Measurements from ENCODE around the gene REEP5.
"Not testable (repeated sequence)": the region's sequence is repeated elsewhere in the genome, so short reads cannot be mapped to it uniquely, and the experiment has no call there.

Gene REEP5

DNA sequence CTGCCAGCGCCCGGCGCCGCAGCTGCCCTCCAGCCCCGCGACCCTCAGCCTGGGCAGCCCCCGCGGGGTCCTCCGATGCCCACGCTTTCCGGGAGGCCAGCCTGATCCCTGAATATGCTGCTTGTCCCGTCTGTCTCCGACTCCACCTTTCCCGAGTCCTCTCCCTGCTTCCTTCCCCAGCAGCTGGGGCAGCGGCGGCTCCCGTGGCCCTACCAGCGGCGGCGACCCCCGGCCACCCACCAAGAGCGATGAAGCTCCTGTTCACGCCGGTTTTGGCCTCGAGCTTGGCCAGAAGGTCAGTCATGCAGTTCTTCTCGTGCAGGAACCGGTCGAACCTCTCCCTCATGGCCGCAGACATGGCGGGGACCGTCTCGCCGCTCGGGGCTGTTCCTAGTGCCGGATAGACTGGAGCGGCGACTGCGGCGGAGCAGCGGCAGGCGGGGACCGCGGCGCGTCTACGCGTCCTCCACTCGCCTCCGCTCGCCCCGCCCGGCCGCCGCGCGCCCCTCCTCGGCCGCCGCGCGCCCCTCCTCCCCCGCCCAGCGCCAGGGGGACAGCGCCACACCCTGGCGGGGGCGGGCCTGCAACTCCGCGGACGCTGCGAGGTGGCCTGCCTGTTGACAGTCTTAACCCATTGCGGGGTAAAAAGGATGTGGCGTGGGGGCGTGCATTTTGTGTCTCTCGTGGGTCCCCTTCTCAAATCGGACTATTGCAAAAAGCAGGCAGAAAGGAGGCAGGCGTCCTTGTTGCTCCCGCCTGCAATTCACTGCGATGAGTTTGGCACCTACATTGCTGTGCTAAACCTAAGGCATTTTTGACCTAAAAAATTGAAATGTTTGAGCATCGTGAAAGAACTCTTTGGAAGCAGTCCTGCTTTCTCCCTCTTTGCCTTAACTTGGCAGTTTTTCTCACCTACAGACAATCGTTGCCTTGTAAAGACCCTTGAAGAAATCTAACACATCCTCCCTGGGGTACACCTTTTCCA lies at the start of gene REEP5:
TSS of gene REEP5 (minus strand) at position 395 of the 985 bp plus-strand sequence. CDS start at position 358, 37 bp downstream.
- peak; percentile 72 to 76 for DNase-seq

DNA sequence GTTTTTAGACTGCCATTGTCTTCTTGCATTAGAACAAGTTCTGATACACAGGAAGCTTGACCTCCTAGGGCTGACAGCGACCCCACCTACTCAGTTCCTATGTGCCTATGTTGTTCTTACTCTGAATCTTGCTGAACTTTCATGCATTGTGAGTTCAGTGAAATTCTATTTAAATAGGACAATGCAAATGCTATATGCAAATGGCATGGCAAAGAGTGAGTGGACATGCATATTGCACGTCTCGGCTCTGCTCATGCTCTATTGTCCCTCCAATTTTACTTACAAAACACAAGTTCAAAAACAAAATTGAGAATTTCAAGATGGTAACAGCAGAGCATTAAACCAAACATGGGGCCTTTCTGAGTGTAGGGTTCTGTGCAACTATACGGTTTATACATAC lies 49.2 kb upstream of the REEP5 start:
- DNase-seq, result no peak

DNA sequence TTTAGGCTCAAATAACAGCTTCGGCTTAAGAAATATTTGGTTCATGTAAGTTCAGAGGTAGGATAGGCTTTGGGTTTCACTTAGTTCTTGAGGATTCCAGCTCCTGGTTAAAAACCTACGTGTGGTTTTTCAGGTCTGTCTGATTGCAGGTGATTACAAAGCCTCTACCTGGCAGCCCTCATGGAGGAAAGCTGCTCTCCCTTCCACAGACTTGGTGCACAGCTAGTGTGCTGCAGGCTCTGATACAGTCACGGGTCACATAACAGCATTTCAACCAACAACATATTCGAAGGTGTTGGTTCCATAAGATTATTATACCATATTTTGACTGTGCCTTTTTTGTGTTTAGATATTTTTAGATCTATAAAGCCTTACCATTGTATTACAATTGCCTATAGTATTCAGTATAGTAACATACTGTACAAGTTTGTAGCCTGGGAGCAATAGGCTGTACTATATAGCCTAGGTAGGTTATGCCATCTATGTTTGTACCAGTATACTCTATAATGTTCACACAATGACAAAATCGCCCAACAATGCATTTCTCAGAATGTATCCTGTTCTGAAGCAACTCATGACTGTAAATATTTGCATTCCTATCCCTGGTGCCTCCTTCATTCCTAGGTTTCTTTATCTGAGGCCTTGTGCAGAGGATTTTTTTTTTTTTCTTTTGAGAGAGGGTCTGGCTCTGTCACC lies 46.5 kb upstream of the REEP5 start:
- DNase-seq, result no peak

DNA sequence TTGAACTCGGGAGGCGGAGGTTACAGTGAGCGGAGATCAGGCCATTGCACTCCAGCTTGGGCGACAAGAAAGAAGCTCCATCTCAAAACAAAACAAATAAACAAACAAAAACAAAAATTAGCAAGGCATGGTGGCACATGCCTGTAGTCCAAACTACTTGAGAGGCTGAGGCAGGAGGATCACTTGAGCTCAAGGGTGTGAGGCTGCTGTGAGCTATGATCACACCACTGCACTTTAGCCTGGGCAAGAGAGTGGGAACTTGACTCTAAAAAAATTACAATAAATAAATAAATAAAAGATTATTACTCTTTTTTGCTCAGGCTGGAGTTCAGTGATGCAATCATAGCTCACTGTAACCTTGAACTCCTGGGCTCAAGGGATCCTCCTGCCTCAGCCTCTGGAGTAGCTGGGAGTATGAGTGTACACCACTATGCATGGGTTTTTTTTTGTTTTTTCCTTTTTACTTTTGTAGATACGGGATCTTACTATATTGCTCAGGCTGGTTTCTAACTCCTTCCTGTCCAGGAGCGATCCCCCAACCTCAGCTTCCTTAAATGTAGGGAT lies 45.6 kb upstream of the REEP5 start:
- DNase-seq, result no peak

DNA sequence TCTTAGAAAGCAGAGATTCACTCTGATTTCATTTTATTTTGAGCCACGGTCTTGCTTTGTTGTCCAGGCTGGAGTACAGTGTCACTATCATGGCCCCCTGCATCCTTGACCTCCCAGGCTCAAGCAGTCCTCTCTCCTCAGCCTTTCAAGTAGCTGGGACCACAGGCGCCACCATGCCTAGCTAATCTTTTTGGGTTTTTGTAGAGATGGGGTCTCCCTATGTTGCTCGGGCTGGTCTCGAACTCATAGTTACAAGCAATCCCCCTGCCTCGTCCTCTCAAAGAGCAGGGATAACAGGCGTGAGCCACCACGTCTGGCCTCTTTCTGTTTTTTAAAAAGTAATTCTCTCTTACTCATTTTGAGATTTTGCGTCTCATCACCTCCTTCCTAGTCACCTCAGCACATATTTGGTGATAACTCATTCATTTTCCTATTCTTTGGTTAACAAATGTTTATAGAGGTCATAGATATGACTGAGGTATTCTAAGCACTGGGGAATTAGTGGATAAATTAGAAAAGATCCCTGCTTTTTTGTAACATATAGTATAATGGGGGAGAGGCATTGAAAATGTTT lies 43.8 kb upstream of the REEP5 start:
- DNase-seq, result no peak

DNA sequence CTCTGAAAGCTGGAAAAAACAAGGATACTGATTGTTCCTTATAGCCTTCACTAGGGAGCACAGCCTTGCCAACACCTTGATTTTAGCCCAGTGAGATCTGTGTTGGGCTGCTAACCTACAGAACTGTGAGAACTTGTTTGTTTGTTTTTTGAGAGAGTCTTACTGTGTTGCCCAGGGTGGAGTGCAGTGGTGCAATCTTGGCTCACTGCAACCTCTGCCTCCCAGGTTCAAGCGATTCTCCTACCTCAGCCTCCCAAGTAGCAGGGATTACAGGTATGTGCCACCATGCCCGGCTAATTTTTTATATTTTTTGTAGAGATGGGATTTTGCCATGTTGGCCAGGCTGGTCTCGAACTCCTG lies 41.3 kb upstream of the REEP5 start:
- not testable (repeated sequence) for DNase-seq

DNA sequence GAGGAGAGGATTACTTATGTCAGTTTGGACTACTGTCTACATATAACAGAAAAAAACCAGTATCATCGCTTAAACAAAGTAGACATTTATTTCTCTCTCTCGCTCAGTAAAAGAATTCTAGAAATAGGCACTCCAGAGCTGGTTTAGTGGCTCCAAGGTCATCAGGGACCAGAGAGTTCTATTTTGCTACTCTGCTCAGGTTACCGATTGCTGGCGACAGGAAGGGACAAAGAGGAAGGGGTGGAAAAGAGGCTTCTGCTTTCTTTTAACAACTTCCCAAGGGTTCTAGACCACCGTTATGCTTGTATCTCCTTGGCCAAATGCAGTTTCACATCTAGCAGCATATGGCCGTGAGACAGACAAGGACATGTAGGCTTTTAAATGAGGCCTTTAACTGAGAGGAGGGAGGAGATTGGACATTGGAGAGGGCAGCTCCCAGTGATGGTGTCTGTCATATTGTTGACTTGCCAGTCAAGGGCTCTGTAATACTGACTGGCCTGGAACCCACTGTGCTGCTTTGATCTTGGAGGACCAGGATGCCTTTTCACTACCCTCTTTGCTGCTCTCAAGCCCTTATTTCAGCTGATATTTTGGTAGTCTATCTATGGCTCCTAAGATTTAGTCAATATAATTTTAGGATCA lies 39.0 kb upstream of the REEP5 start:
- no peak for DNase-seq

DNA sequence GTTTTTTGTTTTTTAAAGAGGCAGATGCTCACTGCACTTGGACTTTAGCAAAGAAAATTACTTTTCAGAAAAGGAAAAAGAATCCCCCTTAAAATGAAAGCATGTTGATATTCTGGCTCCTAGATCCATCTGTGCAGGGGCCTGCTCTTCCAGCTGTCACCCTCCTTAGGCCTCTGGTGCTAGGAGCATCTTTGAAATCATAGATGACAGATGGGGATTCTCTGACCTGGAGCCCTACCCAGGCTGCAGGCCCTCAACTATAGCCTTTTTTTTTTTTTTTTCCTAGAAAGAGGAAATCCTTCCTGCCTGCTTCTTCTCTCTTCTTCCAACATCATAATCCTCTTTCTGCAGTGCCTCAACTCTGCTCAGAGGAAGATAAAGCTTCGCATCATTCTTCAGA lies 38.3 kb upstream of the REEP5 start:
- DNase-seq, result no peak

DNA sequence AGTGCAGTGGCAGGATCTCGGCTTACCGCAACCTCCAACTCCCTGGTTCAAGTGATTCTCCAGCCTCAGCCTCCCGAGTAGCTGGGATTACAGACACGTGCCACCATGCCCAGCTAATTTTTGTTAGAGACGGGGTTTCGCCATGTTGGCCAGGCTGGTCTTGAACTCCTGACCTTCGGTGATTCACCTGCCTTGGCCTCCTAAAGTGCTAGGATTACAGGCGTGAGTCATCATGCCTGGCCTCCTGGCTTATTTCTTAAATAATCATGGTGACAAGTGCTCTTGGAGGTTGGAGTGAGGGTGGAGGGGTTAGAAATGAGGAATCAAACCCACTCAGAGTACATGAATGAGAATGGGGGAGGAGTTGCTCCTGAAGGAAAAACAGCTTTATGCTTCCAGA lies 37.8 kb upstream of the REEP5 start:
- DNase-seq, result peak in 1 of 2 donors; percentile 63

DNA sequence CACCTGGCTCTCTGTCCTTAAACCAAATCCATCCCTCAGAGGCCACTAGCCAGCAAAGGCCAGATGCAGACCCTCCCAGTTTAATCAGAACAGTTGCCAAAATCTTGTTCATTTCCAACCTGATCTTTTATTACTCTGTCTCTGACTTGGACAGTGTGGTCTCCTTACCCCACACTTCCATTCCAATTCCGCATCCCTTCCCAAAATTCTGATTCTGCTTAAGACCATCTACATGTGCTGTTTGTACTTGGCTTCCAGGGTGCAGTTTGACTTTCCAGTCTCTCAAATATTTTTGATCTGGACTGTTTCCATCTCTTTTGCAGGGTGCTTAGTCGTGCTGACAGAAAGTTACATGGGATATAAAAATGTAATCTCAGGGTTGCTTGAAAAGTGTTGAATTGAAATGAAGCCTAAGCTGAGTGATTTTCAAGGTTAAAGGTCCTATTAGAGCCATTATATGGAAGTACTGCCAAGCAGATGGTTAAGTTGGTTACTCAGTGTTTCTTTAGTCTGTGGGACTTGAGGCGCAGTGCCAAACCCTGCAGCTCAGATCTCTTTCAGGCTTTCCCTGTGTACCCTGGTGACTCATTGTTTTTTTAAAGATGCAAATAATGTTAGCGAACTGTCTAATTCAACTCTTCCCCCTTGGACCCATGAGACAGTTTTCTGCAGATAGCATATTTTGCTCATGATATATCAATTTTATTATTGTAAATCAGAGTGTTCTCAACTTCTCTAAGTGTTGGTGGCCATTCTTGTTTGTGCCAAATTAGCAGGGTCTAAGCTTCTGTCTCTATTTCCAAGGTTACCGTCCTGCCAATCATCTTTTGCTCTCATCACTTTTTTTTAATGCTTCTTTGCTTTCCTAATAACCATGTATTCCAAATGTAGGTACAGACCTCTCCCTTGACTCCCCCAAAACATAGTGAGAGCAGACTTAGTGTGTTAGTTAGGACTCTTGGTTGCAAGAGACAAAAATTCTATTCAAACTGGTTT lies 36.4 kb upstream of the REEP5 start:
- peak; percentile 59 to 76 for DNase-seq

DNA sequence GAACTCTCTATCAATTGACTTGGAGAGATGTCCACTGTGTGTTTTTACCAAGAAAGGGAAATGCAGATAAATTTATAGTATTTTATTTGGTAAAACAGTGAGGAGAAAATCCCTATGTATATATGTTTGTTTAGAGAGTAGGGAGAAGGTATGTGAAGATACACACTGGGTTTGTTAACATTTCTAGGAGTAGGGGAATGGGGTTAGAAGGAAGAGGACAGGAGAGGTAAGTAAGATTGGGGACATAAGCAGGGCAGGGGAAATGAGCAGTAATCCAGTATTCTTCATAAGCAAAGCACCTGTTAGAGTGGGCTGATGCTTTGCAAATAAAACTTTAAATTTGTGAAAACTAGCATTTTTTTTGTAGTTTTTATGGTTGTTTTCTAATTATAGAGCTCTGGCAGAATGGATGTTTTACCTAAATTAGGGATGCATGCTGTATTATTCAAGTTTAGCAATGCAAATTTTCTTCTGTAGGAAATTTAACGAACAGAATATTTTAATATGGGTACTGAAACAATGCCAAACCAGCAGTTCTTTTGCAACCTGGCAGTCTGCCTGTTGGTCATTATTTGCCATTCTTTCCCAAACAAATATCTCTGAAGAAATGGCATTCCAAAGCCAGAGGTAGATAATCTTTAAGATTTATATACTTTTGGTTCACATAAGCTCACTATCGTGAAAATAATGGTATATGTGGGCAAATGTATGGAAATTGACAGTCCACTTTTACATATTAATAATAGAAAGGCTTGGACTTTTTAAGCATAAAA lies 35.2 kb upstream of the REEP5 start:
- no peak for DNase-seq

DNA sequence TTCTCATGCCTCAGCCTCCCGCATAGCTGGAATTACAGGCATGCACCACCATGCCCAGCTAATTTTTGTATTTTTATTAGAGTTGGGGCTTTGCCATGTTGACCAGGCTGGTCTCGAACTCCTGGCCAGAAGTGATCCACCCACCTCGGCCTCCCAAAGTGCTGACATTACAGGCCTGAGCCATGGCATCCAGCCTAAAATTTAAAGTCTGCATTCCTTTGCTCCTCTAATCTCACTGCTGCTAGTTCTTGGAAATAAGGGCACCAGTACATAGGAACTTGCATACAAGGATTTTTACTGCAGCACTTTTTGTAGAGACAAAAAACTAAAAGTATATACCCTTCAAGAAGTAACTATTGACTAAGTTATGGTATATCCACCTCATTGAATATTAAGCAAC lies 34.6 kb upstream of the REEP5 start:
- no peak for DNase-seq

DNA sequence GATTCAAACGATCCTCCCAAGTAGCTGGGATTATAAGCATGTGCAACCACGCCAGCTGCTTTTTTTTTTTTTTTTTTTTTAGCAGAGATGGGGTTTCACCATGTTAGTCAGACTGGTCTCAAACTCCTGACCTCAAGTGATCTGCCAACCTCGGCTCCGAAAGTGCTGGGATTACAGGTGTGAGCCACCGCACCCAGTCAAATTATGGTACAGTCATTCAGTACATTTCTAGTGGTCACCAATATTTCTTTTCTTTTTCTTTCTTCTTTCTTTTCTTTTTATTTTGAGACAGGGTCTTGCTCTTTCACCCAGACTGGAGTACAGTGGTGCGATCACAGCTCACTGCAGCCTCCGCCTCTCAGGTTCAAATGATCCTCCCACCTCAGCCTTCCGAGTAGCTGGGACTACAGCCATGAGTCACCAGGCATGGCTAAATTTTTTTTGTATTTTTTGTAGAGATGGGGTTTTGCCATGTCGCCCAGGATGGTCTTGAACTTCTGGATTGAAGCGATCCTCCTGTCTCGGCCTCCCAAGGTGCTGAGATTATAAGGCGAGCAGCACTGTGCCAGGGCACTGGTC lies 29.2 kb upstream of the REEP5 start:
- no peak for DNase-seq

DNA sequence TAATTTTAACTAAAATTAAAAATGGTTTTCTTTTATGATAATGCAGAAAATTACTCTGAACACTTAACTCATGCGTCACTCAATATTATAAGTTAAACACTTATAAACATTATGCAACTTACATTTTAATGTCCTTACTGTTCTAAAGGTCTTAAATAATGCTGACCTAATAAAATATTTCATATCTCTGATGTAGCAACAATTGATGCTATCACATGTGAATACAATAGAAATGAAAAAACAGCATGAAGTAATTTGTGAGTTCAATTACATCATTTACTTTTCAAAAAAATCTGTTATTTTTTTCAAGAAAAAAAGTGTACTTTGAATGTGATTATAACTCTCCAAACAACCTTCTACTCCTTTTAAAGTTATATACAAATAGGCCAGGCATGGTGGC lies 26.4 kb upstream of the REEP5 start:
- no peak for DNase-seq

DNA sequence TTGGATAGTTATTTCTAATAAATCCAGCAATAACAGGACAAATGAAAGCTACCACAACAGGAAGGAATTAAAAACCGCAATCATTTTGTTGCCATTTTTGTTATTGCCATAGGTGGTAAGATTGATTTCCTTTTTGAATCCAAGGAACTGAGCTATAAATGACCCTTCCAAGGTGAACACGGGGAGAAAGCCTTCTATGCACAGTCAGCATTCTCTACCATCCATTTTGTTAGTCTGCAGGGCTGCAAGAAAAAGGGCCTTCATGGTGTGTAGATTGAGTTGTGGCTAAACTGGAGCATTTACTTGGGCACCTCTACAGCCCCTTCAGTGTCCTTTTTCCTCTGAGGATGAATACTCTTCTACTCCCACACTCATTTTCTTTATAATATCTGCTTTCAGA lies 18.6 kb upstream of the REEP5 start:
- DNase-seq, result no peak

DNA sequence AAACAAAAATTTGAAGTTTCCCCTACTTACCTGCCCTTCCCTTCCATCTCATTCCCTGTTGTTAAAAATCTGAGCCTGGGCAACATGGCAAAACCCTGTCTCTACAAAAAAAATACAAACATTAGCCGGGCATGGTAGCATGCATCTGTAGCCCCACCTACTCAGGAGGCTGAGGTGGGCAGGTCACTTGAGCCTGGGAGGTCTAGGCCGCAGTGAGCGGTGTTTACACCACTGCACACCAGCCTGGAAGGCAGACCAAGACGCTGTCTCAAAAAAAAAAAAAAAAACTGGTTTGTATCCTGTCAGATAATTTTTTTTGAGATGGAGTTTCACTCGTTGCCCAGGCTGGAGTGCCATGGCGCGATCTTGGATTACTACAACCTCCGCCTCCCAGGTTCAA lies 16.3 kb upstream of the REEP5 start:
- no peak for DNase-seq

DNA sequence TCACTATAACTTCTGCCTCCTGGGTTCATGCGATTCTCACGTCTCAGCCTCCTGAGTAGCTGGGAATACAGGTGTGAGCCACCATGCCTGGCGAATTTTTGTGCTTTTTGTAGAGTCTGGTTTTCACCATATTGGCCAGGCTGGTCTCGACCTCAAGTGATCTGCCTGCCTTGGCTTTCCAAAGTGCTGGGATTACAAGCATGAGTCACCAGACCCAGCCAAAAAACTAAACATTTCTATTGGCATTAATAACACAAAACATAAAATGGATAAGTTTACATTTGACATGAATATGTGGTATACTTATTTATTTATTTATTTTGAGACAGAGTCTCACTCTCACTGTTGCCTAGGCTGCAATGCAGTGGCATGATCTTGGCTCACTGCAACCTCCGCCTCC lies 13.6 kb upstream of the REEP5 start:
- DNase-seq, result no peak

DNA sequence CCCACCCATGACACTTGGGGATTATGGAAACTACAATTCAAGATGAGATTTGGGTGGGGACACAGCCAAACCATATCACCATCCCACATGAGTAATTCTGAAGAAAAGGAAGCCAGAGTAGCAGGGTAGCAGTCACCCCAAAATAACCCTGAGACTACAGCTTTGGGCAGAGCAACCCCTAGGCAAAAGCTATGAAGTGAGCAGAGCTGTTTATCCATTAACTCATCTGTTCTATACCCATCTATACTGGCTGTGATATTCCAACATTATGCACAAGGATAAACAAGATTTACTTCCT lies 12.3 kb upstream of the REEP5 start:
- peak in 1 of 2 donors; percentile 44 for DNase-seq

DNA sequence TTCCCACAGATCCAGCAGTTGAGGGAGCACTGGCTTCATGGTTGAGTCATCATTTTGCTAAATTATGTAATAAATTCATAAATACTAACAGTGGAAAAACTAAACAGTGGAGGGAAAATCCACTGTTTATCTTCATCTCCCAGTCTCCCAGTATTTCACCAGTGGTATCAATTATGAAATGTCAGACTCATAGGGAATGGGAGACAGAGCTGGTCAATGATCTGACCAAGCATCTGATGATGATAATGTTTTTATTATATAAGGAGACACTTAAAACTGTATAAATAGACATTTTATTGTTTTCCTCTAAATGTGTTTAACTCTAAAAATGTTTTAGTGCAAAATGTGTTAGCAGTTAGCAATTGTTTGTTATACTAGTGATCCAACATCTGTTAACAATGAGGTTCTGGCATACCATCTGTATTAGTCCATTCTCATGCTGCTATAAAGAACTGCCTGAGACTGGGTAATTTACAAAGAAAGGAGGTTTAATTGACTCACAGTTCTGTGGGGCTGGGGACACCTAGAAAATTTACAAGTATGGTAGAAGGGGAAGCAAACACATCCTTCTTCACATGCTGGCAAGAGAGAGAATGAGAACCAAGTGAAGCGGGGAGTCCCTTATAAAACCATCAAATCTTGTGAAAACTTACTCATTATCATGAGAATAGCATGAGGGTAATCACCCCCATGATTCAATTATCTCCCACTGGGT lies 11.8 kb upstream of the REEP5 start:
- peak in 1 of 2 donors; percentile 20 for DNase-seq

DNA sequence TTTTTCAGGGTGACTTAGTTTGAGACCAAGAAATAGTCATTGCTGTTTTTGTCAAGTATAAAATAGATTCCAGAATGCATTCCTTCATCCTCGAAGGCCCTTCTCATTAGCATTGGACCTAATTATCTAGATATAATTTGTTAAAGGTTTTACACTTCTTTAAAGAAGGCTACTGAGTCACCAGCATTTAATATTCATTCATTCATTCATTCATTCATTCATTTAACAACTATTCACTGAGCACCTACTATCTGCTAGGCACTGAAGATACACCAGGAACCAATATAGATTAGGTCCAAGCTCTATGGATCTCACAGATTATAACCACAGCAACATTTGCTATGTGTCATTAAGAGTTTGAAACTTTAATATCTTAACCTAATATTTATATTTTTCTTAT lies 11.1 kb upstream of the REEP5 start:
- DNase-seq, result no peak

Measured in inflammatory macrophage treated with lipopolysaccharide for 1 hour (primary cell).